ENCODE data around the gene ZRANB2.

The ZRANB2 gene

DNA sequence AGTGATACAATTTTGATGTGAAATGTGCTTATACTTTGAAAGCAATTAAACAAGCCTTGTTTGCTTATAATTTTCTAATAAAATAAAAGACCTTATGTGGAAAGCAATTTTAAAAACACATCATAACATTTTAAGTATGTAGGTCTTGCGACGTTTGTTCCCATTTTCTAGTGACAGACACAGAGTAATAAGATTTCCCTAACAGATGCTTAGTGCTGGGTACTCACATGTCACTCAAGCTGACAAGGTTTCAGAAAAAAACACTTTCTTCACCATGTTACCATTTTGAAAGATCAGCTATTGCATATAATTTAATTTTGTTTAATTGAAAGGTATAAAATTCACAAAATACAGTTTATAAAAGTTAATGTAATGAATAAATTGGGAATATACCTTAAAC, 14.1 kb upstream of the ZRANB2 start:
- CTCF ChIA-PET: interaction anchor here (0.6 to 1.1 kb wide), 6 partner anchors 11 to 970 kb away, joined by 3 to 4 read pairs (median 3); no protein-coding TSS in a partner anchor

DNA sequence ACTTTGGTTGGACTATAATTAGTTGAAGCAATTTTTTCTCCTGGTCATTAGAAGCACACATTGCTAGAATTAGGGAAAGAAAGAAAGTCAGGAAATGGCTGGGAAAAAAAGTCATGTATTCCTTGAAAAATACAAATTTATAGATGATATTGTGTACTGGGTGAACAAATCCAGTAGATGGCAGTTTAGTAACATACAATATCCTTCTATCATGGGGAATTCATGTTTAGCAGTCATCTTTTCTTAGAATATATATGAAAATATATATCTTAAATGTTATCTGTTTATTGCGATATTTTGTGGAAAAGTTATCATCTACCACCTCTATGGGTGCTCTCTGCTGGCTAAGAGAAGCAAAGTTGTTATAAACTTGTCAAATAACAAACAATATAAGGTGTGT, 13.1 kb upstream of the ZRANB2 start:
- TF ChIP-seq ZNF654 (tag by site-specific recombination; IDR thresholded peaks at IDR 0.05; ENCODE audit: low read depth) (peak; percentile 62), ZNF843 (tag by site-specific recombination; IDR thresholded peaks at IDR 0.05) (no peak), ZBTB8A (tag by site-specific recombination; IDR thresholded peaks at IDR 0.05) (no peak), GLIS1 (tag by site-specific recombination; IDR thresholded peaks at IDR 0.05) (no peak), ZSCAN16 (tag by site-specific recombination; IDR thresholded peaks at IDR 0.05) (no peak), ZEB2 (tag by site-specific recombination; IDR thresholded peaks at IDR 0.05) (no peak)
- TF ChIP-seq, protein P1, sequence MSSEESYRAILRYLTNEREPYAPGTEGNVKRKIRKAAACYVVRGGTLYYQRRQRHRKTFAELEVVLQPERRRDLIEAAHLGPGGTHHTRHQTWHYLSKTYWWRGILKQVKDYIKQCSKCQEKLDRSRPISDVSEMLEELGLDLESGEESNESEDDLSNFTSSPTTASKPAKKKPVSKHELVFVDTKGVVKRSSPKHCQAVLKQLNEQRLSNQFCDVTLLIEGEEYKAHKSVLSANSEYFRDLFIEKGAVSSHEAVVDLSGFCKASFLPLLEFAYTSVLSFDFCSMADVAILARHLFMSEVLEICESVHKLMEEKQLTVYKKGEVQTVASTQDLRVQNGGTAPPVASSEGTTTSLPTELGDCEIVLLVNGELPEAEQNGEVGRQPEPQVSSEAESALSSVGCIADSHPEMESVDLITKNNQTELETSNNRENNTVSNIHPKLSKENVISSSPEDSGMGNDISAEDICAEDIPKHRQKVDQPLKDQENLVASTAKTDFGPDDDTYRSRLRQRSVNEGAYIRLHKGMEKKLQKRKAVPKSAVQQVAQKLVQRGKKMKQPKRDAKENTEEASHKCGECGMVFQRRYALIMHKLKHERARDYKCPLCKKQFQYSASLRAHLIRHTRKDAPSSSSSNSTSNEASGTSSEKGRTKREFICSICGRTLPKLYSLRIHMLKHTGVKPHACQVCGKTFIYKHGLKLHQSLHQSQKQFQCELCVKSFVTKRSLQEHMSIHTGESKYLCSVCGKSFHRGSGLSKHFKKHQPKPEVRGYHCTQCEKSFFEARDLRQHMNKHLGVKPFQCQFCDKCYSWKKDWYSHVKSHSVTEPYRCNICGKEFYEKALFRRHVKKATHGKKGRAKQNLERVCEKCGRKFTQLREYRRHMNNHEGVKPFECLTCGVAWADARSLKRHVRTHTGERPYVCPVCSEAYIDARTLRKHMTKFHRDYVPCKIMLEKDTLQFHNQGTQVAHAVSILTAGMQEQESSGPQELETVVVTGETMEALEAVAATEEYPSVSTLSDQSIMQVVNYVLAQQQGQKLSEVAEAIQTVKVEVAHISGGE (tag by site-specific recombination; conservative IDR thresholded peaks at IDR 0.05; ENCODE audit: low read depth): no peak
- TF ChIP-seq, protein P2, sequence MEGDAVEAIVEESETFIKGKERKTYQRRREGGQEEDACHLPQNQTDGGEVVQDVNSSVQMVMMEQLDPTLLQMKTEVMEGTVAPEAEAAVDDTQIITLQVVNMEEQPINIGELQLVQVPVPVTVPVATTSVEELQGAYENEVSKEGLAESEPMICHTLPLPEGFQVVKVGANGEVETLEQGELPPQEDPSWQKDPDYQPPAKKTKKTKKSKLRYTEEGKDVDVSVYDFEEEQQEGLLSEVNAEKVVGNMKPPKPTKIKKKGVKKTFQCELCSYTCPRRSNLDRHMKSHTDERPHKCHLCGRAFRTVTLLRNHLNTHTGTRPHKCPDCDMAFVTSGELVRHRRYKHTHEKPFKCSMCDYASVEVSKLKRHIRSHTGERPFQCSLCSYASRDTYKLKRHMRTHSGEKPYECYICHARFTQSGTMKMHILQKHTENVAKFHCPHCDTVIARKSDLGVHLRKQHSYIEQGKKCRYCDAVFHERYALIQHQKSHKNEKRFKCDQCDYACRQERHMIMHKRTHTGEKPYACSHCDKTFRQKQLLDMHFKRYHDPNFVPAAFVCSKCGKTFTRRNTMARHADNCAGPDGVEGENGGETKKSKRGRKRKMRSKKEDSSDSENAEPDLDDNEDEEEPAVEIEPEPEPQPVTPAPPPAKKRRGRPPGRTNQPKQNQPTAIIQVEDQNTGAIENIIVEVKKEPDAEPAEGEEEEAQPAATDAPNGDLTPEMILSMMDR (tag by site-specific recombination; IDR thresholded peaks at IDR 0.05): 0 out of 2 replicates have a peak, but pooled peaks have one; percentile 10
- ChIA-PET CTCF (interaction anchor here (0.8 to 1.8 kb wide), 4 partner anchors 11 to 944 kb away, joined by 3 to 7 read pairs (median 3); no protein-coding TSS in a partner anchor), POLR2A (no interaction called here)
- no peak overlapping the region for H3K27ac ChIP-seq (ENCODE audit: extremely low read depth, low read depth, low read length)
- H3K9me3 ChIP-seq (ENCODE audit: control insufficient read depth, insufficient read depth, low read depth, low read length): no peaks in the 10 kb centered on the region
- no peaks in the 10 kb centered on the region for H3K4me1 ChIP-seq (ENCODE audit: control insufficient read depth, insufficient read depth, low read length)
- H3K36me3 ChIP-seq (ENCODE audit: control insufficient read depth in 2 of 2, insufficient read depth in 1 of 2, low read length in 2 of 2): no peaks in the 10 kb centered on the region
- H3K4me3 ChIP-seq (ENCODE audit: low read depth, low read length): no peak overlapping the region

More for the DNA sequence above, 14.1 kb upstream of the ZRANB2 start:
- POLR2A ChIA-PET: no interaction called here
- no peaks in the 10 kb centered on the region for H3K9me3 ChIP-seq (ENCODE audit: control insufficient read depth, insufficient read depth, low read depth, low read length)
- H3K4me3 ChIP-seq (ENCODE audit: low read depth, low read length): no peak overlapping the region
- H3K27ac ChIP-seq (ENCODE audit: extremely low read depth, low read depth, low read length): no peak overlapping the region
- H3K36me3 ChIP-seq (ENCODE audit: control insufficient read depth in 2 of 2, insufficient read depth in 1 of 2, low read length in 2 of 2): no peaks in the 10 kb centered on the region
- no peaks in the 10 kb centered on the region for H3K4me1 ChIP-seq (ENCODE audit: control insufficient read depth, insufficient read depth, low read length)
- TF ChIP-seq OVOL3 (tag by site-specific recombination; IDR thresholded peaks at IDR 0.05): no peak
- TF ChIP-seq SP2 (tag by site-specific recombination; IDR thresholded peaks at IDR 0.05): no peak
- TF ChIP-seq, protein P3, sequence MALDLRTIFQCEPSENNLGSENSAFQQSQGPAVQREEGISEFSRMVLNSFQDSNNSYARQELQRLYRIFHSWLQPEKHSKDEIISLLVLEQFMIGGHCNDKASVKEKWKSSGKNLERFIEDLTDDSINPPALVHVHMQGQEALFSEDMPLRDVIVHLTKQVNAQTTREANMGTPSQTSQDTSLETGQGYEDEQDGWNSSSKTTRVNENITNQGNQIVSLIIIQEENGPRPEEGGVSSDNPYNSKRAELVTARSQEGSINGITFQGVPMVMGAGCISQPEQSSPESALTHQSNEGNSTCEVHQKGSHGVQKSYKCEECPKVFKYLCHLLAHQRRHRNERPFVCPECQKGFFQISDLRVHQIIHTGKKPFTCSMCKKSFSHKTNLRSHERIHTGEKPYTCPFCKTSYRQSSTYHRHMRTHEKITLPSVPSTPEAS (tag by site-specific recombination; IDR thresholded peaks at IDR 0.05): no peak
- no peak for TF ChIP-seq ZNF157 (tag by site-specific recombination; IDR thresholded peaks at IDR 0.05)
- TF ChIP-seq ZNF19 (tag by site-specific recombination; IDR thresholded peaks at IDR 0.05; ENCODE audit: low read depth): no peak
- TF ChIP-seq GLIS2 (tag by site-specific recombination; IDR thresholded peaks at IDR 0.05): no peak
- TF ChIP-seq ZNF555 (tag by site-specific recombination; conservative IDR thresholded peaks at IDR 0.05): no peak
- TF ChIP-seq ZSCAN30 (tag by site-specific recombination; IDR thresholded peaks at IDR 0.05): no peak
- TF ChIP-seq ZNF791 (tag by site-specific recombination; IDR thresholded peaks at IDR 0.05): no peak
- TF ChIP-seq, protein P4, sequence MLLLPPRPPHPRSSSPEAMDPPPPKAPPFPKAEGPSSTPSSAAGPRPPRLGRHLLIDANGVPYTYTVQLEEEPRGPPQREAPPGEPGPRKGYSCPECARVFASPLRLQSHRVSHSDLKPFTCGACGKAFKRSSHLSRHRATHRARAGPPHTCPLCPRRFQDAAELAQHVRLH (tag by site-specific recombination; IDR thresholded peaks at IDR 0.05): no peak
- TF ChIP-seq SCRT1 (tag by site-specific recombination; IDR thresholded peaks at IDR 0.05; ENCODE audit: borderline replicate concordance): no peak
- TF ChIP-seq, protein P5, sequence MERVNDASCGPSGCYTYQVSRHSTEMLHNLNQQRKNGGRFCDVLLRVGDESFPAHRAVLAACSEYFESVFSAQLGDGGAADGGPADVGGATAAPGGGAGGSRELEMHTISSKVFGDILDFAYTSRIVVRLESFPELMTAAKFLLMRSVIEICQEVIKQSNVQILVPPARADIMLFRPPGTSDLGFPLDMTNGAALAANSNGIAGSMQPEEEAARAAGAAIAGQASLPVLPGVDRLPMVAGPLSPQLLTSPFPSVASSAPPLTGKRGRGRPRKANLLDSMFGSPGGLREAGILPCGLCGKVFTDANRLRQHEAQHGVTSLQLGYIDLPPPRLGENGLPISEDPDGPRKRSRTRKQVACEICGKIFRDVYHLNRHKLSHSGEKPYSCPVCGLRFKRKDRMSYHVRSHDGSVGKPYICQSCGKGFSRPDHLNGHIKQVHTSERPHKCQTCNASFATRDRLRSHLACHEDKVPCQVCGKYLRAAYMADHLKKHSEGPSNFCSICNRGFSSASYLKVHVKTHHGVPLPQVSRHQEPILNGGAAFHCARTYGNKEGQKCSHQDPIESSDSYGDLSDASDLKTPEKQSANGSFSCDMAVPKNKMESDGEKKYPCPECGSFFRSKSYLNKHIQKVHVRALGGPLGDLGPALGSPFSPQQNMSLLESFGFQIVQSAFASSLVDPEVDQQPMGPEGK (tag by site-specific recombination; IDR thresholded peaks at IDR 0.05): no peak
- TF ChIP-seq, protein P6, sequence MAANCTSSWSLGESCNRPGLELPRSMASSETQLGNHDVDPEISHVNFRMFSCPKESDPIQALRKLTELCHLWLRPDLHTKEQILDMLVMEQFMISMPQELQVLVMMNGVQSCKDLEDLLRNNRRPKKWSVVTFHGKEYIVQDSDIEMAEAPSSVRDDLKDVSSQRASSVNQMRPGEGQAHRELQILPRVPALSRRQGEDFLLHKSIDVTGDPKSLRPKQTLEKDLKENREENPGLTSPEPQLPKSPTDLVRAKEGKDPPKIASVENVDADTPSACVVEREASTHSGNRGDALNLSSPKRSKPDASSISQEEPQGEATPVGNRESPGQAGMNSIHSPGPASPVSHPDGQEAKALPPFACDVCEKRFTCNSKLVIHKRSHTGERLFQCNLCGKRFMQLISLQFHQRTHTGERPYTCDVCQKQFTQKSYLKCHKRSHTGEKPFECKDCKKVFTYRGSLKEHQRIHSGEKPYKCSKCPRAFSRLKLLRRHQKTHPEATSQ (tag by site-specific recombination; IDR thresholded peaks at IDR 0.05): no peak
- no peak for TF ChIP-seq ZBTB1 (tag by site-specific recombination; IDR thresholded peaks at IDR 0.05)
- TF ChIP-seq ZNF571 (tag by site-specific recombination; IDR thresholded peaks at IDR 0.05): no peak
